H1 (cell line): Measurements from ENCODE around the gene STXBP5. TPM values are rescaled to one million over a fixed set of nuclear protein-coding genes. Genes with fewer than 3 reads are reported as not detected.

ENCODE experiments used
- CTCF ChIA-PET: fragments of 300-600 bp; sonication (Branson Sonifier 250); formaldehyde crosslinking; loops from one replicate; lab custom pipeline; 2021; ENCODE audit not compliant: partially characterized antibody; lab: Charles Lee
- POLR2A ChIA-PET: fragments of 300-600 bp; sonication (Branson Sonifier 250); formaldehyde crosslinking; loops from one replicate; lab custom pipeline; 2021; ENCODE audit warnings: inconsistent platforms; ENCODE audit not compliant: partially characterized antibody; lab: Charles Lee
- DNase-seq, 2 experiments: peaks; one replicate each; pipeline versions ENCODE4 v3.0.0 to v3.0.0-alpha.2; 2010 to 2022; ENCODE audit warnings: low spot score in 2 of 2, low read depth in 1 of 2, mixed read lengths in 1 of 2
- FAIRE-seq: peaks from 2 replicates; lab custom pipeline; 2011; peaks lifted over from hg19 to GRCh38; lab: Jason Lieb, UNC
- H2AFZ ChIP-seq: 2 replicates; pipeline ENCODE4 v1.8.1; 2012; ENCODE audit warnings: low read length, inconsistent platforms
- H2AK5ac ChIP-seq: 2 replicates; pipeline ENCODE4 v1.6.1; 2013; ENCODE audit warnings: low read depth, low read length
- H2BK120ac ChIP-seq: replicated peaks from 2 replicates; pipeline ENCODE3; 2013; ENCODE audit warnings: low read depth, low read length, inconsistent platforms
- H2BK12ac ChIP-seq: 2 replicates; pipeline ENCODE4 v1.6.1; 2013; ENCODE audit warnings: low read depth, low read length
- H2BK15ac ChIP-seq: 2 replicates; pipeline ENCODE4 v1.6.1; 2013; ENCODE audit warnings: low read length
- H2BK20ac ChIP-seq: 2 replicates; pipeline ENCODE4 v1.6.1; 2013; ENCODE audit warnings: low read length
- H2BK5ac ChIP-seq: 2 replicates; pipeline ENCODE4 v1.6.1; 2013; ENCODE audit warnings: low read depth, low read length
- H3K14ac ChIP-seq: 2 replicates; pipeline ENCODE4 v1.6.1; 2013; ENCODE audit warnings: inconsistent platforms; ENCODE audit not compliant: insufficient read length
- H3K18ac ChIP-seq: 2 replicates; pipeline ENCODE4 v1.6.1; 2013; ENCODE audit warnings: low read length; ENCODE audit errors: extremely low read depth
- H3K23ac ChIP-seq: 2 replicates; pipeline ENCODE4 v1.6.1; 2013; ENCODE audit warnings: inconsistent platforms; ENCODE audit not compliant: insufficient read length
- H3K23me2 ChIP-seq: 2 replicates; pipeline ENCODE4 v1.6.1; 2013; ENCODE audit warnings: low read depth, low read length
- H3K27ac ChIP-seq: 2 replicates; pipeline ENCODE4 v1.6.1; 2011; ENCODE audit warnings: low read depth, low read length, inconsistent platforms
- H3K27me3 ChIP-seq, 4 experiments: replicated peaks in 1 of 4; 1 replicate in 1 of 4; 2 replicates in 3 of 4; pipeline versions ENCODE4 v1.6.1 to v1.8.1; 2011 to 2013; ENCODE audit warnings: low read length in 3 of 4, mild to moderate bottlenecking in 3 of 4, inconsistent platforms in 2 of 4, mixed read lengths in 2 of 4, moderate library complexity in 1 of 4; ENCODE audit not compliant: control insufficient read depth in 3 of 4, insufficient read depth in 3 of 4; ENCODE audit errors: extremely low read depth in 1 of 4
- H3K36me3 ChIP-seq, 4 experiments: 2 replicates each; pipeline versions ENCODE4 v1.6.1 to v1.8.1; 2011 to 2013; ENCODE audit warnings: mild to moderate bottlenecking in 4 of 4, low read length in 3 of 4, moderate library complexity in 2 of 4, control low read depth in 1 of 4, inconsistent platforms in 1 of 4; ENCODE audit not compliant: insufficient read depth in 4 of 4, control insufficient read depth in 2 of 4
- H3K4ac ChIP-seq: replicated peaks from 2 replicates; pipeline ENCODE3; 2013; ENCODE audit warnings: low read length, low read depth, mixed read lengths, inconsistent platforms; ENCODE audit not compliant: insufficient read length
- H3K4me1 ChIP-seq, 4 experiments: replicated peaks in 1 of 4; 1 replicate in 1 of 4; 2 replicates in 3 of 4; pipeline versions ENCODE4 v1.6.1 to v1.8.1; 2011 to 2013; ENCODE audit warnings: low read length in 3 of 4, inconsistent platforms in 2 of 4, mixed read lengths in 1 of 4; ENCODE audit not compliant: insufficient read depth in 4 of 4, control insufficient read depth in 3 of 4
- H3K4me2 ChIP-seq, 2 experiments: 2 replicates each; pipeline versions ENCODE4 v1.6.1 to v1.8.1; 2011 to 2013; ENCODE audit warnings: low read depth in 2 of 2, low read length in 2 of 2, control low read depth in 1 of 2, inconsistent platforms in 1 of 2, mild to moderate bottlenecking in 1 of 2; ENCODE audit not compliant: insufficient read depth in 1 of 2
- H3K4me3 ChIP-seq, 4 experiments: fragments of 200-600, 300-600 bp in 1 of 4; sonication (generic), shearing (Covaris generic), sonication (Bioruptor Twin) in 1 of 4; 2 replicates each; pipeline versions ENCODE4 v1.5.1 to v1.8.1; 2011 to 2016; ENCODE audit warnings: low read length in 4 of 4, low read depth in 3 of 4, control low read depth in 2 of 4, inconsistent platforms in 2 of 4, mild to moderate bottlenecking in 2 of 4, mixed read lengths in 1 of 4, moderate library complexity in 1 of 4; ENCODE audit not compliant: insufficient read depth in 2 of 4; ENCODE audit errors: extremely low read depth in 1 of 4
- H3K56ac ChIP-seq: replicated peaks from 2 replicates; pipeline ENCODE3; 2013; ENCODE audit warnings: low read depth, mild to moderate bottlenecking, mixed read lengths, low read length, inconsistent platforms; ENCODE audit not compliant: insufficient read length
- H3K79me1 ChIP-seq: 2 replicates; pipeline ENCODE4 v1.6.1; 2013; ENCODE audit warnings: low read depth, low read length, control low read depth
- H3K79me2 ChIP-seq, 2 experiments: 2 replicates each; pipeline versions ENCODE4 v1.6.1 to v1.8.1; 2012 to 2013; ENCODE audit warnings: low read length in 2 of 2, mild to moderate bottlenecking in 2 of 2, inconsistent platforms in 1 of 2; ENCODE audit not compliant: insufficient read depth in 2 of 2, control insufficient read depth in 1 of 2
- H3K9ac ChIP-seq, 4 experiments: replicated peaks in 1 of 4; 1 replicate in 1 of 4; 2 replicates in 3 of 4; pipeline versions ENCODE4 v1.6.1 to v1.8.1; 2011 to 2013; ENCODE audit warnings: low read depth in 3 of 4, low read length in 3 of 4, control low read depth in 2 of 4, mild to moderate bottlenecking in 2 of 4, moderate library complexity in 2 of 4, inconsistent platforms in 1 of 4; ENCODE audit errors: extremely low read depth in 1 of 4
- H3K9me3 ChIP-seq, 2 experiments: 2 replicates each; pipeline versions ENCODE4 v1.6.1 to v1.8.1; 2012 to 2013; ENCODE audit warnings: mild to moderate bottlenecking in 2 of 2, moderate library complexity in 2 of 2, control low read depth in 1 of 2, inconsistent platforms in 1 of 2, low read depth in 1 of 2, low read length in 1 of 2, mixed read lengths in 1 of 2; ENCODE audit not compliant: insufficient read depth in 2 of 2
- H4K20me1 ChIP-seq, 2 experiments: replicated peaks in 1 of 2; 2 replicates each; pipeline versions ENCODE3 to v1.8.1; 2011 to 2013; ENCODE audit warnings: inconsistent platforms in 2 of 2, low read length in 2 of 2, mild to moderate bottlenecking in 1 of 2; ENCODE audit not compliant: insufficient read depth in 2 of 2, control insufficient read depth in 1 of 2
- H4K5ac ChIP-seq: 2 replicates; pipeline ENCODE4 v1.6.1; 2013; ENCODE audit warnings: low read length, low read depth, mixed read lengths, inconsistent platforms; ENCODE audit not compliant: insufficient read length
- H4K8ac ChIP-seq: 2 replicates; pipeline ENCODE4 v1.8.0; 2013; ENCODE audit warnings: mild to moderate bottlenecking, moderate library complexity, low read length, inconsistent platforms; ENCODE audit not compliant: insufficient read depth; ENCODE audit errors: extremely low read depth
- H4K91ac ChIP-seq: replicated peaks from 2 replicates; pipeline ENCODE3; 2013; ENCODE audit warnings: low read length, mixed read lengths, inconsistent platforms; ENCODE audit not compliant: insufficient read length
- GABPA ChIP-seq: IDR thresholded peaks from 2 replicates; pipeline ENCODE4 v1.6.1; 2011; ENCODE audit warnings: mild to moderate bottlenecking, low read length, moderate library complexity, borderline replicate concordance; ENCODE audit not compliant: insufficient read depth
- SIRT6 ChIP-seq: IDR thresholded peaks from one replicate; pipeline ENCODE4 v1.7.1; 2012; ENCODE audit warnings: low read length, inconsistent platforms
- TAF7 ChIP-seq: optimal IDR thresholded peaks from 2 replicates; pipeline ENCODE3; 2011; ENCODE audit warnings: low read depth, mild to moderate bottlenecking, inconsistent platforms, low read length, moderate library complexity, borderline replicate concordance
- WGBS, 2 experiments: shearing (Covaris generic) in 1 of 2; methylation state at CpG; one replicate each; pipeline versions ENCODE4 v1.1.6 to v1.1.7; 2013 to 2015; ENCODE audit warnings: low lambda C conversion rate in 2 of 2, mixed read lengths in 2 of 2, inconsistent platforms in 1 of 2, low coverage in 1 of 2, missing lambda C conversion rate in 1 of 2; ENCODE audit not compliant: insufficient replicate concordance in 2 of 2, insufficient coverage in 1 of 2, insufficient read length in 1 of 2; ENCODE audit errors: extremely low coverage in 1 of 2, missing lambda C conversion rate in 1 of 2; 5-methylcytosine and 5-hydroxymethylcytosine counted together
- polyA plus RNA-seq, 7 experiments: library from polyadenylated mRNA; depleted of rRNA in 3 of 7; stranded (reverse) in 5 of 7; unstranded in 2 of 7; fragments of >200 nt in 5 of 7; fragments of 200-250 nt in 2 of 7; gene quantifications; 1 replicate in 5 of 7; 2 replicates in 1 of 7; 4 replicates in 1 of 7; pipeline versions ENCODE4 v1.2.1 to v1.2.3, GENCODE V29; 2011 to 2013; ENCODE audit warnings: missing spikeins in 2 of 7, mixed read lengths in 2 of 7
- total RNA-seq: library from RNA; stranded (reverse); fragmentation: NEBNext Ultra II Directional; extraction: Animal tissue kit (Norgen Biotek cat#: 25700); gene quantifications from 2 replicates; pipeline ENCODE4 v1.2.1, GENCODE V29; 2021
- TF ChIP-seq, protein P1 (sequence below): IDR thresholded peaks from 2 replicates; pipeline ENCODE4 v1.6.1; 2012; ENCODE audit warnings: inconsistent platforms

The STXBP5 gene
- total and polyA plus RNA-seq, 2 of the 8 experiments (the other 6 are each of a cell fraction or from before 2014, with no cell fraction given): 2.7 to 10.8 TPM

DNA sequence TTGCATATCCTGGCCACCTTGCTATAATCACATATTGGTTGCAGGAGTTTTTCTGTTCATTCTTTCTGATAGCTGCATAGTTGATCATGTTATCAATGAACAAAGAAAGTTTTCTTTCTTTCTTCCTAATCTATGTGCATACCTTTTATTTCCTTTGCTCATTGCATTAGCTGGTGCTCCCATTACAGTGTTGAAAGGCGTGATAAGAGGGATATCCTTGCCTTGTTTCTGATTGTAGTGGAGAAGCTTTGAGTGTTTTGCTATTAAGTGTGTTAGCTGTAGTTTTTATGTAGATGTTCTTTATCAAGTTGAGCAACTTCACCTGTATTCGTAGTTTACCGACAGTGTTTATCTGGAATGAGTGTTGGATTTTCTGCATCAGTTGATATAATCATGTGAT, 14.6 kb downstream of the STXBP5 start:
- Histone ChIP-seq H3K4ac (no peak overlapping the region), H2BK20ac (no peak overlapping the region), H4K8ac (no peak overlapping the region), H3K4me1 (peaks cover 0 to 4% (median 2%) of the 10 kb centered on the region in 4 experiments; a peak in 2 of 7 replicates), H4K91ac (no peak overlapping the region), H2BK5ac (no peak overlapping the region), H4K5ac (no peak overlapping the region), H2BK120ac (no peak overlapping the region), H3K4me2 (no peak overlapping the region), H3K14ac (no peak overlapping the region), H3K18ac (no peak overlapping the region), H4K20me1 (peaks cover 0 to 1% of the 10 kb centered on the region in 2 experiments), H3K9ac (no peak overlapping the region), H2BK15ac (no peak overlapping the region), H3K27ac (no peak overlapping the region), H3K27me3 (no peaks in the 10 kb centered on the region), H2AK5ac (no peak overlapping the region), H2BK12ac (no peak overlapping the region), H3K9me3 (no peaks in the 10 kb centered on the region), H3K79me1 (no peaks in the 10 kb centered on the region), H3K36me3 (no peaks in the 10 kb centered on the region), H3K23ac (no peak overlapping the region), H3K4me3 (no peak overlapping the region), H2AFZ (no peak overlapping the region), H3K79me2 (0 out of 4 replicates have a peak, but pooled peaks cover 0 to 5% of the 10 kb centered on the region in 2 experiments), H3K56ac (no peak overlapping the region), H3K23me2 (no peaks in the 10 kb centered on the region)
- FAIRE-seq (no peak), DNase-seq (no peak)
- POLR2A ChIA-PET: no interaction called here
- WGBS, 2 experiments: 93% methylated on average over 3 of the region's 3 CpGs; no CpG with 5 or more reads in 1 of the 2 experiments
- CTCF ChIA-PET: no interaction called here
- TF ChIP-seq GABPA: no peak
- no peak for TF ChIP-seq SIRT6
- no peak for TF ChIP-seq TAF7
- TF ChIP-seq, protein P1, sequence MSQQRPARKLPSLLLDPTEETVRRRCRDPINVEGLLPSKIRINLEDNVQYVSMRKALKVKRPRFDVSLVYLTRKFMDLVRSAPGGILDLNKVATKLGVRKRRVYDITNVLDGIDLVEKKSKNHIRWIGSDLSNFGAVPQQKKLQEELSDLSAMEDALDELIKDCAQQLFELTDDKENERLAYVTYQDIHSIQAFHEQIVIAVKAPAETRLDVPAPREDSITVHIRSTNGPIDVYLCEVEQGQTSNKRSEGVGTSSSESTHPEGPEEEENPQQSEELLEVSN: no peak
